Activated T-helper 9 cell treated with anti-CD3 and anti-CD28 coated beads, Interleukin-2, amount 50 U/mL, for 16 hours (primary cell): ENCODE measurements around the gene SUOX.
"Not testable (repeated sequence)": the region's sequence is repeated elsewhere in the genome, so short reads cannot be mapped to it uniquely, and the experiment has no call there.

ENCODE experiments used
- DNase-seq: peaks from one replicate; pipeline ENCODE4 v3.0.0-alpha.2; 2020; ENCODE audit warnings: low read depth

The SUOX gene

DNA sequence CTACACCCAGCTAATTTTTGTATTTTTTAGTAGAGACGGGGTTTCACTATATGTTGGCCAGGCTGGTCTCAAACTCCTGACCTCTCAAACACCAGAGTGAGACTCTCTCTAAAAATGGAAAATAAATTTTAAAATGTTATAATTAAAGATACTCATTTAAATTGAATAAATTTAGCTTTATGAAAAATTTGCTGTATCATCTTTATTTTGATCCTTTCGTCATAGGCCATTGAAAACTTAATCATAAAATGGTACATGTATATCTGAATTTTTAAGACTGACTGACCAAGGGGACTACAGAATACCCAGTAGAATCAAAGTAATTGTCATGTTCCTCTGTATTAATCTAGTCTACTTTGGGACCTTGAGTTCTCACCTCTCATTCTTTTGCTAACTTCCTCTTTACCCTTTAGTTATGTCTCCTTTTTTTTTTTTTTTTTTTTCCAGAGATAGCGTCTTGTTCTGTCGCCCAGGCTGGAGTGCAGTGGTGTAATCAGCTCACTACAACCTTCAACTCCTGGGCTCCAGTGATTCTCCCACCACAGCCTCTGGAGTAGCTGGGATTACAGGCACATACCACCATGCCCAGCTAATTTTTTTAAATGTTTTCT lies 13.7 kb upstream of the SUOX start:
- DNase-seq = no peak

DNA sequence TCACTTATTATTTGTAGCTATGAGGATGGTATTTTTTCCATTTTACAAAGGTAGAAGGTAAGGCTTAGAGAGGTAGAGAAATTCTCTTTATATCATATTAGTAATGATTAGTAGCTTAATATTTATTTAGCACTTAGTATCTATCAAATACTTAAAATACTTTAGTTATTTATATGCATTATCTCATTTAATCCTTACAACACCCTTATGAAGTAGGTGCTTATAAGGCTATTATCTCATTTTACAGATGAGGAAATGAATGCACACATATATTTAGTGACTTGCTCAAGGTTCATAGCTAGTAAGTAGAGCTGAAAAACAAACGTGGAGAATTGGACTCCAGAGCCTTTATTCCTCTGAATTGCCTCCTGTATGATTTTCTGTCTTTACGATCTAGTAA lies 12.2 kb upstream of the SUOX start:
- DNase-seq = no peak

DNA sequence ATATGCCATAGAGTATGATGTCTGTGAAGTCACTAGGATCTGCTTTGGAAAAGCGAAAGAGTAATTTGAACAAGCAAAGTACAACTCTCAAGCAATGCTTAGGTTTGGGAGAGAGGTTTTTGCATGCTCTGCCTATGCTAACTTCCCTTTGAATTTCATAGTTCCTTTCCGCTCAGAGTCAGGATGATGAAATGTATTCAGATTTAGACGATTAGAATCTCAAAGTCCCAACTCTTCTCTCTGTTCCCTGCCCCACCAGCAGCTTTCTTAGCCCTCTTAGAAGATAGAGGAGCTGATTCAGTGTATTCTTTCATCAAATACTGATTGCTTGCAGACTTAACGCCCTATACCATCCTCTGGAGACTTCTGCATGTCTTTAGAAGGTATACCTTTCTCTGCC lies 11.7 kb upstream of the SUOX start:
- DNase-seq = no peak

DNA sequence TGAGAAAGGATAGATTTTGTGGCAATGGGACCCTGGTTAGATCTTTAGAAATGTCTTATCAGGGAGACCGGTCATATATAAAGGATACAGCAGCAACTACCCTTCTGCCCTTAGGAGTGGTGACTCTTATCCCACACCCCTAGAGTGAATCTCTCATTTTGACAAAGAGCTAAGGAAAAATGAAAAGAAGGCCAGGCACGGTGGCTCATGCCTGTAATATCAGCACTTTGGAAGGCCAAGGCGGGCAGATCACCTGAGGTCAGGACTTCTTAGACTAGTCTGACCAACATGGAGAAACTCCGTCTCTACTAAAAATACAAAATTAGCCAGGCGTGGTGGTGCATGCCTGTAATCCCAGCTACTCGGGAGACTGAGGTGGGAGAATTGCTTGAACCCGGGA lies 11.1 kb upstream of the SUOX start:
- DNase-seq = not testable (repeated sequence)

DNA sequence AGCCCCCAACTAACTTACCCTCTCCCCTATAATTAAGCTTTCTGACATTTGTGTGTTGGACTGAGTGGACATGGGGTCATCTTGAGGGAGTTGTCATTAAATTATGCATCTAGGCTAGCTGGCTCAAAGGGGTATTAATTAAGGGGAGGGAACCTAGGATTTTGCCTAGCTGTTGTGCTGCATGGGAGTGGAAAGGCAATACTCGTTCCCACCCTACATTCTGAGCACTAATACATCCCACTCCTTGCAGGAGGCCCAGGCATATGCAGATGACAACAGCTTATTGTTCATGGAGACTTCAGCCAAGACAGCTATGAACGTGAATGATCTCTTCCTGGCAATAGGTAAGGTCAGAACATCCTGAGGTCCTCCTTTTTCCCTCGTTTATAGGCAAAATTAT lies 6.0 kb upstream of the SUOX start:
- no peak for DNase-seq

DNA sequence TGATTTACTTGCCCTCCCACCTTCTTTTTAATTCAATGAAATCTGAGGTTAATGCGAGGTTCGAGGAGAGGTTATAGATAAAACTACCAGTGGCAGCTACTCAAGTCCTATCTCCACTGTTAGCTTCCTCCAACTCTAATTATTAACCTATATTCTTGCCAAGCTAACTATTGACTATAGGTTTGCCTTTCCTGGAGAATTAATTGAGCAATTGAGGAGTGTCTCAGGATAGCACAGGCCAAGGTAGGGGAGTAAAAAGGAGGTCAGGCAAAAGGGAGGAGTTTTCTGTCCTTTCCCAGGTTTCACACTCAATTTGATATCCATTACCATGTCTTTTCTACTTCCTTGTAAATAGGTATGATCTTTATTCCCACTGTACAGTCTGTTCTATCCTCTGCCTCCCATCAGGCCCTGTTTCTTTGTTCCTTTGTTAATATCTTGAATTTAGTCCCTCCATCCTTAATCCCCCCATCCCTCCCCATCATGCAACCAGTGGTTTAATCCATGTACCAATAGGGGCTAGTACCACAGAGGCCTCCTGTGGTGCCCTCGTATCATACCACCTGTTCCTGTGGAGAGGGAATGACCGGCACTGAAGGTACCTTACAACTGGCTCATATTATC lies 3.7 kb upstream of the SUOX start:
- DNase-seq = no peak

DNA sequence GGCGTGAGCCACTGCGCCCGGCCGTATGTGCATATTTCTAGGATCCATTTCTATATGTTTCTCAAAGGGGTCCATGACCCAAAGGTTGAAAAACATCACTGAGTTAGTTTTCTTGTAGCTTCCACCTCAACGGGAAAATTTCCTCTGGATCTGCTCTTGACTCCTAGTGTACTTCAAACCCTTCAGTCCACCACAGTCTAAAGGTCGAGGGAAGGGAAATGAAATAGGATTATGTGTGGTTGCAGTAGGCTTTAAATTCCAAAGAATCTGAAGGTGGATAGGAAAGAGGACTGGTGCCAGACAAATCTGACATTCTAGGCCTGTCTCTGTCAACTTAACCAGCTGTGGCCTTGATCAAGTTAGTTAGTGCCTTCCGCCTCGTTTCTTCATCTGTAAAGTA lies 1.7 kb upstream of the SUOX start:
- no peak for DNase-seq

DNA sequence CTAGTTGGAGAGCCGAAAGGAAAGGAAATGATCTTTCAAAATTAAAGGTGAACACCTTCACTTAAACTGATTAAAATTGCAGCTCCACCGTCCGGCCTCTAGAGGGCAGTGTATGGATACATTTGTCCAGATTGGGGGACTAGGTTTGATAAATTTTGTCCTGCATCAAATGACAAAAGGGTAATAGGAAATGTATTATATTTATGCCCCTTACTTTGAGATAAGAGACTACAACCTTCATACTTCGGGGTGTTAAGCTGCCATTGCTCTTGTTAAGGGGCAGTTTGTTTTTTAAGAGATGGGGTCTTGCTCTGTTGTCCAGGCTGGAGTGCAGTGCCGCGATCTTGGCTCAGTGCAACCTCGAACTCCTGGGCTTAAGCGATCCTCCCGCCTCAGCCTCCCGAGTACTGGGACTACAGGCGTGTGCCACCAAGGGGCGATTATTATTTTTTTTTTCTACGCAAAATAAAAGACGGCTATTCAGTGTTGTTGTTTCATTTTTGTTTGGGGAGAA lies 818 bp upstream of the SUOX start:
- peak; percentile 44 for DNase-seq

DNA sequence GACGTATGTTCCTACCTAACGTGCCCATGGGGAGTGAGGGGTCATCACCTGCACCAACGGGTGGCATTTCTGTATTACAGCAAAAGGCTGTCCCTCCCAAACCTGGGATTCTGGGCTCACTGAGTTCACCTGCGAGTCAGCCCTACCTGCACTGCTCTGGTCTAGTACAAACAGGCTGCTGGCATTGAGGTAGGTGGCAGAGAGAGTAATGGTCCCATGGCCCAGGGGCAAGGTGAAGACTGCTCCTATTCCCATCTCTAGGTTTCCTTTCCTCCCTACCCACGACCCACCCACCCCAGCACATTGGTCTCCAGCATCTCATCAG lies 421 bp downstream of the SUOX start:
- DNase-seq = no peak

DNA sequence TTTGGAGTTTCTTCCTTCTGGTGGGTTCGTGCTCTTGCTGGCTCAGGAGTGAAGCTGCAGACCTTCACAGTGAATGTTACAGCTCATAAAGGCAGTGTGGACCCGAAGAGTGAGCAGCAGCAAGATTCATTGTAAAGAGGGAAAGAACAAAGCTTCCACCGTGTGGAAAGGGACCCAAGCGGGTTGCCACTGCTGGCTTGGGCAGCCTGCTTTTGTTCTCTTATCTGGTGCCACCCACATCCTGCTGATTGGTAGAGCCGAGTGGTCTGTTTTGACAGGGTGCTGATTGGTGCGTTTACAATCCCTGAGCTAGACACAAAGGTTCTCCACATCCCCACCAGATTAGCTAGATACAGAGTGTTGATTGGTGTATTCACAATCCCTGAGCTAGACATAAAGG lies 2.4 kb downstream of the SUOX start:
- DNase-seq = not testable (repeated sequence)

DNA sequence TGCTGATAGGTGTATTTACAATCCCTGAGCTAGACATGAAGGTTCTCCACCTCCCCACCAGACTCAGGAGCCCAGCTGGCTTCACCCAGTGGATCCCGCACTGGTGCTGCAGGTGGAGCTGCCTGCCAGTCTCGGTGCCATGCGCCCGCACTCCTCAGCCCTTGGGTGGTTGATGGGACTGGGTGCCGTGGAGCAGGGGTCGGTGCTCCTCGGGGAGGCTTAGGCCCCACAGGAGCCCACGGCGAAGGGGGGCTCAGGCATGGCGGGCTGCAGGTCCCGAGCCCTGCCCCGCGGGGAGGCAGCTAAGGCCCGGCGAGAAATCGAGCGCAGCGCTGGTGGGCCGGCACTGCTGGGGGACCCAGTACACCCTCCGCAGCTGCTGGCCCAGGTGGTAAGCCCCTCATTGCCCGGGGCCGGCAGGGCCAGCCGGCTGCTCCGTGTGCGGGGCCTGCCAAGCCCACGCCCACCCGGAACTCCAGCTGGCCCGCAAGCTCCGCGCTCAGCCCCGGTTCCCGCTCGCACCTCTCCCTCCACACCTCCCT lies 3.0 kb downstream of the SUOX start:
- DNase-seq = not testable (repeated sequence)

DNA sequence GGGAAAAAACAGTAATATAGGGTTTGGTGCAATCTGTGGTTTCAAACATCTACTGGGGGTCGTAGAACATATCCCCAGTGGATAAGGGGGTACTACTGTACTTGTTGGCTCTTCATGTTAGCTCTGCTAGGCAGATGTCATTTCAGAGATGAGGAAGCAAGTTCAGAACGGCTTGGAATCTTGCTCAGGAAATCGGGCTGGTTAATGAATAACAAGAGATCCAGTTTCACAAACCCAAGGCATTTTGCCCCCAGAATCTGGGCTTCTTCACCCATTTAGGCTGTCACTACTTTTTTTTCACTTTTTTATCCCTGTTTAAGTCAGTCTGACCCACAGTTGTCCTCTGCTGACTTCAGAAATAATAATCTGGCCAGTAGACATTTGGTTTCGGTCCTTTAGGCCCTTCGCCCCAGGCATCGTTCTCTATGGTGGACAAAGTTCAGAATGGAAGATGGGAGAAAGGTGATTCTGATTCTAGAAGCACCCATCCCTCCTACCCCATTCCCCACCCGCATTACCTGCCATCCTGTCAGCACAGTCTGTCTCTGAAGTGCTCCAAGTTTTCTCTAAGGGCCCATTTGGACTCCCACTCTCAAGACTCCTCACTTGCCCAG lies 4.5 kb downstream of the SUOX start:
- DNase-seq = no peak

DNA sequence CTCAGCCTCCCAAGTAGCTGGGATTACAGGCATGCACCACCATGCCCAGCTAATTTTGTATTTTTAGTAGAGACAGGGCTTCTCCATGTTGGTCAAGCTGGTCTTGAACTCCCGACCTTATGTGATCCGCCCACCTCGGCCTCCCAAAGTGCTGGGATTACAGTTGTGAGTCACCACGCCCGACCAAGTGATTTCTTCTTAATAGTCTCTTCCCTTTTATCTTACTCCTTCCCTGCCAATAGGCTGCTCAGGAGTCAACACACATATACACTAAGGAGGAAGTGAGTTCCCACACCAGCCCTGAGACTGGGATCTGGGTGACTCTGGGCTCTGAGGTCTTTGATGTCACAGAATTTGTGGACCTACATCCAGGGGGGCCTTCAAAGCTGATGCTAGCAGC lies 6.3 kb downstream of the SUOX start:
- not testable (repeated sequence) for DNase-seq

DNA sequence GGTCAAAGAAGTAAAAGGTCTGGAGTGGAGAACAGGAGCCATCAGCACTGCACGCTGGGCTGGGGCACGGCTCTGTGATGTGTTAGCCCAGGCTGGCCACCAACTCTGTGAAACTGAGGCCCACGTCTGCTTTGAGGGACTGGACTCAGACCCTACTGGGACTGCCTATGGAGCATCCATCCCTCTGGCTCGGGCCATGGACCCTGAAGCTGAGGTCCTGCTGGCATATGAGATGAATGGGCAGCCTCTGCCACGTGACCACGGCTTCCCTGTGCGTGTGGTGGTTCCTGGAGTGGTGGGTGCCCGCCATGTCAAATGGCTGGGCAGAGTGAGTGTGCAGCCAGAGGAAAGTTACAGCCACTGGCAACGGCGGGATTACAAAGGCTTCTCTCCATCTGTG lies 7.1 kb downstream of the SUOX start:
- DNase-seq = no peak

DNA sequence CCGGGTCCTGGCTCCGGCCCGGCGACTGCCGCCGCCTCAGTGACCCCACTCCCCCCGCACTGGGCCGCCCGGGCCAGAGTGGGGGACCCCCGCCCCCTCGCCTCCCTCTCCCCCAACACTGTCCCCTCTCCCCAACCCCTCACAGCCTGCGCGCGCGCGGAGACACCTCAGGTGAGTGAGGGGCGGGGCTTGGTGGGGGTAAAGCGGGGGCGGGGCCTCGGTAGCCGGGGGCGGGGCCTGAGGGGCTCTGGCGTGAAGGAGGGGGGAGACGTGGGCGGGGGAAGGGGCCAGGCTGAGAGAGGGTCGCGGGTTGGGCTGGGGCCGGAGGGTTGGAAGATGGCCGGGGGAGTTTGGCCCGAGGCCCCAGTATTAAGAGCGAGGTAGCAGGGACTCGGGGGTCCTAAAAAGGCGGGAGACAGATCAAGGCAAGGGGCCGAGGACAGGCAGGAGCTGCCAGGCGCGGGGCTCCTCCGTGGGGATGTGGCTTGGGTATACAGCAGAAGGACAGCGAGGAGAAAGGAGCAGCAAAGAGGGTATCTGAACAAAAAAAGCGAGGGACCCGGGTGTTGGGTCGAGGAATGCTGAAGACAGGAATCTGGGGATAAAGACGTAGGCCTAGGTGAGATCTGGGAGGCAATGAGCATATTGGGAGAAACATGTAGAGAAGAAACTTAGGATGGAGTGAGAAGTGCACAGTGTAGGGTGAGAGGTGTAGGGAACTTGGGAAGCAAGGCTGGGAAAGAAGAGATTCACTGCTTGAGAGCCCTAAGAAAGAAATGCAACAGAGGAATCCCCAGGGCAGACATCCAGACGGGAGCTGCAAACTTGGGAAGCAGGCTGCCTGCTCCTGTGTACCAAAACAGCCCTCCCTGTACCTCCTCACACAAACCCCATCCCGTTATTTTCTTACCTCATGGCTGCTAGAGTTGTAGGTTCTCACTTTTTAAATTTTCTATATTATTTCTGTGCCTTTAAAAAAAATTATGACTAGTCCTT lies 10.8 kb downstream of the SUOX start:
- peak; percentile 62 for DNase-seq

DNA sequence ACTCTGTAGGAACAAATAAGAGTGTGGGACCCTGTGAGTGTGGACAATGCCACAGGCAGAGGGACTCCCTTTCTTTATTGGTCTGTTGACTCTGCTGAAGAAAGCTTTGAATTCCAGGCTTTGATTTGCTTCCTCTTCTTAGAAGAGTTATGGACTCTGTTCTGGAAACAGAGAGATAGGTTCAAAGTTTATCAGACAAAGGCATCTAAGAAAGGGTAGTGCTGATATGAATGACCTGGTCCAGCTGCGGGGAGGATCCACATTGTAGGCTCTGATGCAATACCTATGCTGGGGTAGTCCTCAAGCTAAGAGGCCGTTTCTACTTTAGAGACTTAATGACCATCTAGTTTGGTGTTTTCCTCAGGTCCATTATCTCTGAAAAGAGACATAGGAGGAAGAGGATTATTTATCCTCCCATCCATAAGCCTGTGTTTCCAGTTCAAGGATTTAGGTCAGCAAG lies 13.1 kb downstream of the SUOX start:
- DNase-seq = no peak

DNA sequence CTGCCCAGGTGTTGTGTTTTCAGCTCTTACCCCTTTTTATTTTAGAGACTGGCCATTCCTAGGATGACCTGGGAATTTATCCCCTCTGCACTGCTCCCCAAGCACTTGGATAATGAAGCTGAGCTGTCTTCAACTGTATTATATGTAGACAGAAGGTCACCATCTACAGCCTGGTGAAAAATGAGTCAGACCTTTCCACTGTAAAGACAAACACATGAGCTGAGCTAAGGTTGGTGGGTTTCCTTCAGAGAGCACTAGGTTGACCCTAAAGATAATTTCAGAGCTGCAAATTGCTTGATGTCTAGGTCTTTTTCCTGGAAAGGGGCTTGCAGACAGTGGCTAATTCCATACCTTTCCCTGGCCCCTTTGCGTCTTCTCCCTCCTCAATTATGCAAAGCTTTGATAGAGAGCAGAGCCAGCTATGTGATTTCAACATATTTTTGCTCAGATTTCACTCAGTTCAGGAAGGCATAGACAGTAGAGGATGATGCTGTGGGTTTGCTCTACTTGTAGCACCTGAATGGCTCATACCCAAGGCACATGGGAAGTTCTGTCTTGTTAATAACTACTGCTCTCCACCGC lies 14.5 kb downstream of the SUOX start:
- no peak for DNase-seq

DNA sequence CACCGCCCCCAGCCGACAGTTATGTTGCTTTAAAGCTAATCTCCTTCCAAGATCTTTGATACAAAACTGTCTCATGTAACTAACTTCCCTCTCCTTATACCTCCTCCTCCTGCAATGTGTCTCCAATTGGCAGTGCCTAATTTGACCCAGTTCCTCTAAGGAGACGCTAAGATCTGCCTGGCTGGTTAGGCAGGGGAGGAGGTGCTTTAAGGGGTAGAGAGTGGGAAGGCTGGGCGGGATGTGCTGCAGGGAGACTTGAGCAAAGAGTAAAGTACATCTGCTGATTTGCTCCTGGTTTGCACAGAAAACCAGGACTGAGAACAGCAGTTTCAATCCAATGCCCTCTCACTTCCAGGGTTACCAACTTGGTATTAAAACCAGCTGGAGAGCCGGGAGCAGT lies 16.4 kb downstream of the SUOX start:
- DNase-seq = no peak

DNA sequence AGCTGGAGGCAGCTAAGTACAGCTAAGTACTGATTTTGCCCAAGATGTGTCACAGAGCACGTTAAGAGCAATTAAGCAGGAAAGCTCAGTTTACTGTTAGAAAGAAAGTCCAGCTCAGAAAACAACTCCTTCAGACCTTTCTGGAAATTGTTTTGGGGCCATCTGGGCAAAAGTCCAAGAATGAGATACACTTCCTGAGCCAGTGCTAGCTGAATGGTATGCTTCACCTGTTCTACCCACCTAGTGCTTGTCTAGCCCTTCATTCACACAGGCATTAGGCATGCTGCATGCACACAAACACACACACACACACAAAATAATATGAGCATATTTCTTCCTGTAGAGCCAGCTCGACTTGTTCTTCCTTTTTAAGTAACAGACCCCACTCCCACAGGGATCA lies 17.1 kb downstream of the SUOX start:
- DNase-seq = no peak

DNA sequence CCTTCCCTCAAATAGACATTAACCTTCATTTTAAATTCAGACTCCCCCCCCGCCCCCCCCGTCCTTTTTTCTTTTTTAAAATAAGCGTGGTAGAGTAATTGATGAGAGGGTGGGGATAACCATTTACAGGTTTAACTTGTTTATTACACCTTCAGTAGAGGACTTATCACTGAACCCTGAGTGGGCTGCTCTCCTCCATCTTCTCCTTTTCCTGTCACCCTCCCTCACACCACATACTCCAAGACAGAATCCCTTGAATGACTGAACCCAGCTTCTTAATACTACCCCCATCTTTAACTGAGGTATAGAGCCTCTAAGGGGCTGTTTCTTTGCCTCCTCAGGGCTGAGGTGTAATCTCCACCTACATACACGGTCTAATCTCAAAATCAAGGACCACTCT lies 20.1 kb downstream of the SUOX start:
- no peak for DNase-seq

DNA sequence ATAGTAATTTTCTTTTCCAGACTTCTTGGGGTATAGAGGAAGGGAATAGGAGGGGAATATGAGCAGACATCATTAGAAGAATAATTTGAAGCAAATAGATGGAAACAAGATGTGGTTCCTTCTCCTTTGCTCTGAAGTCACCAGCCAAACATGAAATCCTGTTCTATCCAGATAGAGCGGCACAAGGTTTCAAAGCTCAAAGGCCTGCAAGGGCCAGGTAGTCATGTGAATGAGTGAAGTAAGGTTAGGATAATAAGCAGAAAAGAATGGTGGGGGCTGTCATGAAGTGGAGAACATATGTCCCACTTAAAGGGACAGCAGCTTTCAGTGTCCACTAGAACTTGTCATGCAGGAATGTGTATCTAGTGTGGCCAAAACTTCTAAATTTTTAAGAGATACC lies 21.3 kb downstream of the SUOX start:
- DNase-seq = no peak
